Activated T-cell treated with anti-CD3 and anti-CD28 coated beads for 24 hours (primary cell): ENCODE measurements around the gene ITM2C.

ENCODE experiments used
- DNase-seq: peaks from one replicate; pipeline ENCODE4 v3.0.0-alpha.2; 2020; ENCODE audit warnings: low read depth

ITM2C gene, protein sequence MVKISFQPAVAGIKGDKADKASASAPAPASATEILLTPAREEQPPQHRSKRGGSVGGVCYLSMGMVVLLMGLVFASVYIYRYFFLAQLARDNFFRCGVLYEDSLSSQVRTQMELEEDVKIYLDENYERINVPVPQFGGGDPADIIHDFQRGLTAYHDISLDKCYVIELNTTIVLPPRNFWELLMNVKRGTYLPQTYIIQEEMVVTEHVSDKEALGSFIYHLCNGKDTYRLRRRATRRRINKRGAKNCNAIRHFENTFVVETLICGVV

DNA sequence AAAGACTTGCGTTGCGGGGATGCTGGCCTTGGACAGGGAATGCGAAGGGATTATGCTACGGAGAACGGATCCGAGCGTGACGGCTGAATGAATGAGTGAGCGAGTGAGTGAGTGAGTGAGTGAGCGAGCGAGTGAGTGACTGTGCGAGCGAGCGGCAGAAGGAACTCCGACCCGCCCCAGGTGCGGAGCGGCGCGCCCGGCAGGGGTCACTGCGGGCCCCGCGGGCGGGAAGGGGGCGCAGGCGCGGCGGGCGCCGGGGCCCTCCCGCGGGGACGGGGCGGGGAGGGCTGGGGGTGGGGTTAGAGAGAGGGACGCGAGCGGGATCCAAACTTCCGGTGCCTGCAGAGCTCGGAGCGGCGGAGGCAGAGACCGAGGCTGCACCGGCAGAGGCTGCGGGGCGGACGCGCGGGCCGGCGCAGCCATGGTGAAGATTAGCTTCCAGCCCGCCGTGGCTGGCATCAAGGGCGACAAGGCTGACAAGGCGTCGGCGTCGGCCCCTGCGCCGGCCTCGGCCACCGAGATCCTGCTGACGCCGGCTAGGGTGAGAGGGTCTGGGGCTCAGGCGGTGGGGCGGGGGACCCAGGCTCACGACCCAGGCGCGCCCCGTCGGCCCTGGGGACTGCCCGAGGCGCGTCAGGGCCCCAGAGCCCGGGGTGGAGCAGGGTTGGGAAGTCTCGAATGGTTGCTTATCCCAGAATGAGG lies at the start of gene ITM2C:
ITM2C (plus strand) TSS at position 338 of the 702 bp plus-strand sequence; CDS start at position 422, 84 bp downstream.
- peak; percentile 71 for DNase-seq

DNA sequence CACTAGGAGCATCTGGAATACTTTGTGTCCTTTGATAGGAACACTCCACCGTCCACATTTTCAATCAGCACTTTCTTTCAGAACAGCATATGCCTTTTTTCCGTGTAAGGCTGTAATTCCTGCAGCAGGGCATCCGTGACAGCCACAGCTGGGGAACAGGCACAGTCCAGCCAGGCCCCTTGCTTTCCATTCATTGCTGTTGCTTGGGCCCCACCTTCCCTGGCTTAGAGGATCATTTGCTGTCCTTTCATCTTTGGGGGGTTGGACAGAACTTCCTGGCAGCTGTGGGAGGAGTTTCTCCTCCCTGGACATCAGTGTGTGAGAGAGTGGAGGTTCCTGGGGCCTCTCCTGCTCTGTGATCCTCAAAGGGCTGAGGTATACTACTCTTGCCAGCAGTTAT lies 49.7 kb upstream of the ITM2C start:
- DNase-seq = no peak

DNA sequence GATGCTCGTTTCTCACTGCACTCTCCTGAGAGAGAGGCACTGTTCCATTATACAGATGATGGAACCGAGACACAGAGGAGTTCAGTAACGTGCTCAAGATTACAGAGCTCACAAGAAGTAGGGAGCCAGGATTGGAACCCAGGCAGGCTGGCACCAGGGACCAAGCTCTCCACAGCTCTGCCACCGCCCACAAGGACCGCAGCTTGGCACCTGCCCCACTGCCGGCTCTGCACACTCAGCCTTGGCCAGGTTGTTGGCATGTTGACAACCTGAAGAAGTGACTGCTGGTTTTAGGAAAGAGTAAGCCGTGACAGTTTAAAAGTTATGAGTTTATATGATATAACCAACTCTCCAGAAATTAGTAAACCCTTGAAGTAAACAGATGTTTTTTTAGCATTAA lies 48.0 kb upstream of the ITM2C start:
- no peak for DNase-seq

DNA sequence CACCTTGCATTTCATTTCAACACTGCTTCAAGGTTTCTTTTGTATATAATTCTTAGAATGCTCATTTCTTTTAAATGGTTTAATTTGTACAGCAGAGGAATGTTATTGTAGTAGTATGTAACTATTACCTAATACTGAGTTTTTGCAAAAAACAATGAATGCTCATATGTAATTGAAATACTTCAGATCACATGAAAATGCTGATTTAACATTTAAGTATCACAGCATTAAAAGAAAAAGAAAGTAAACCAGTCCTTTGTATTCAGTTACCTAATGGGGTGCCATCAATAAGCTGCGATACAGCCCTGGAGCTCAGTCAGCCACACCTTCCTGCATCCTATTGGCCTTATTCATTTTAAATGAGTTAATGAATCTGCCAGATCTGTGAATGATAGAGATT lies 45.3 kb upstream of the ITM2C start:
- no peak for DNase-seq

DNA sequence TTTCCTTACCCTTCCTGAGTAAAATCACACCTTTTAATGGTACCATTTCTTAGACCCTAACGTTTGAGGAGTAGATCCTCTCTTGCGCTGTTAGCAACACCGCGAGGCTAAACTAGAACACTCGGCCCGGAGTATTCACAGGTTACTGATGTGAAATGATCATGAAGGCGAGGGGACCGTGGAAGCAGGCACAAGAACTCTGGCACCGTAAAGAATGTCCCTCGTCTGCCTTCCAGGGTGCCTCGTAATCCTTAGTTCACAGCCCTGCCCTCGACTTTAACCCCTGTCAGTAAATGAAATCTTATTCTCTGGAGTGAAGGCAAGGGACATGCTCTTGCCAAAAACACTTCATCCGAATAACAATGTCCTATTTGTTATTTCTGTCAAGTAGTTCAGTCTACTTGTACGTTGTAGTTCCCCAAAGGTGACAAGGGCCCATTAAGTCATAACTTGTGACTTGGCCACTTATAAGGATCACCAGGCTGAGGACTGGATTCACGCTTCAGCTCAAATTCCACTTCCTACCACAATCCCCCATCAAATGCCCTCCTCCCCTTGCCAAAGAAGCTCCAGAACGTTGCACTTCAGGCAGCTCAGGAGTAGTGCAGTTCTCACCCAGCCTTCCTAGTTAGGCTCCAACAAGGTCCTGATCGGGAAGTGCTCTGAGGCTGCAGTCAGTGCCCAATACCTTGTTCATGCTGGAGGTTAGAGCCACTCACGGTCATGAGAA lies 43.3 kb upstream of the ITM2C start:
- DNase-seq = no peak

DNA sequence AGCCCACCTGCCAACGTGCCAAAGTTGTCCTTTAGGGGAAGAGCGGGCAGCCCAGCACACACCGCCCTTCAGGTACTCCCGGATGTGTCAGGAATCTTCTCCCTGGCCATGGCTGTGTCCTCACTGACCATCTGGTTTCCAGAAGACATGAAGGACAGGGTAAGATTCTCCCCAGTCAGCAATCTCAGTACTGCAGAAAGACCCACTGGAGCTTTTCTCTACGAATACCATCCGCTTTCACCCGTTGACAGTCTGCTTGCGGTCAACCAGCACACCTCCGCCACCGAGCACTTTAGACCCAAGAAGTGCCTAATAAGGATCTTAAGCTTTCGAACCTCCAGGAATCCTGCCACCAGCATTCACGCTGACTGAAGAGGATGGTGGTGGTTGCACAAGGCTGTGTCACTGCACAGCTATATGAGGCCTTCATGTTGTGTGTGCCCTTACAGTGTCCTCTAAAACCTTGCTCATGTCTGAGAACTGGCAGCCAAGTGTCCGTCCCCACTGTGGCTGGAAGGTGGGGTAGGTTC lies 42.7 kb upstream of the ITM2C start:
- no peak for DNase-seq

DNA sequence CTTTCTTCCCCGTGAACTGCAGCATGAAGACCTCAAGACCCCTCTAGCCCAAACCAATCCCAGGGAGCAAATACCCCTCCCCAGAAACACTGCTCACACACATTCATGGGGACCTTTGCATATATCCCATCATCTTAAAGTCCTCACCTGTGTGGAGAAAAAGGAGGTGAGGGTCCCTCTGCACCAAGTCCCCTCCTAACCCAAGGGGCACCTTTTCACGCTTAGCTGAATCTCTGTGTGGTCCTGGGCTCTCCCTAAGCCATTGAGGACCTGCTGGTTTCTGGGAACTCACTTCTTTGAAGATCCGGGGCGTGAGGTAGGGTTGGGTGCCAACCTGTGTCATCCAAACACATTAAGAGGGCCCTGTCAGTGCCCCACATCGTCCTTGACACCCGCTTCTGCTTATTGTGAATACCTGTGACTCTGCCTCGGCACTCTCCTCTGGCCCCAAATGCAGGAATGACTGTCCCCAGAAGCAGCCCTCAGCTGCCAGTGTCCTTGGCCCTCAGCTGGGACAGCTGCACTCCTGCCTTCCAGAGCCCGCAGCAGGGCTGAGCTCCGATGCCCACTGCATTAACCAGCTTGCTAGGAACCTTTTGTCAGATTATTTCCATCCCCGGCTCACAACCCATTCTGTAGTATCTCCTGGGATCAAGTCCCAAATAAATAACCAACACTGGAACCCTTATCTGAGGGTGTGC lies 41.3 kb upstream of the ITM2C start:
- no peak for DNase-seq

DNA sequence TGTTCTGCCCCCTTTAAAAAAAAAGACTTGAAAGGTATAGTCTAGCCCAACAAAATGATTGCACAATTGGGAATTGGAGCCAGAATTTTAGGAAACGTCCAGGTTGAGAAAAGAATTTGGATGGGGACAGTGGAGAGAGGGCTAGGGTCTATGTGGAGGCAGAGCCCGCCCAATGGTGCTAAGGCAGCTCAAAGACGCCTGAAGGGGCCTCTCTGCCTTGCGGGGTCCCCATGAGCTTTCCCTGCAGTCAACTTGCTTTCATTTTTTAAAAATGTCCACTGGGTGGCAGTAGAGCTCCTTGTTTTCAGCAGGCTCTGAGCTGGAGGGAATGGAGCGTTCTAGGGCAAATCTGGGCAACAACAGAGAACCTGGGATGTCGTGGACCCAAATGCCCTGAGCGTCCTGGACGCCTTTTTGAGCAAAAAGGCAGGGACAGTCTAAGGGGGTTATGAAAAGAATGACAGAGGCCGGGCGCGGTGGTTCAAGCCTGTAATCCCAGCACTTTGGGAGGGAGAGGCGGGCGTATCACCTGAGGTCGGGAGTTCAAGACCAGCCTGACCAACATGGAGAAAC lies 40.2 kb upstream of the ITM2C start:
- peak; percentile 40 for DNase-seq

DNA sequence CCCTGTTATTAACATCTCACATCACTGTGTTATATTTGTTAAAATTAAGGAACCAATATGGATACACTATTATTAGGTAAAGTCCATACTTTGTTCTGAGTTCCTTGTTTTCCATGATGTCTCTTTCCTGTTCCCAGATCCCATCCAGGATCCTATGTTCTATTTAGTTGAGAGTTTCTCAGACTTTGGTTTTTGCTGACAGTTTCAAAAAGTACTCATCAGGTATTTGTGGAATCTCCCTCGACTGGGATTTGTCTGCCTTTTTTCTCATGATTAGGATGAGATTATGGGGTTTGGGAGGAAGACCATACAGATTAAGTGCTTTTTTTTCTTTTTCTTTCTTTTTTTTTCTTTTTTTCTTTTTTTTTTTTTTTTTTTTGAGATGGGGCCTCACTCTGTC lies 39.4 kb upstream of the ITM2C start:
- no peak for DNase-seq

DNA sequence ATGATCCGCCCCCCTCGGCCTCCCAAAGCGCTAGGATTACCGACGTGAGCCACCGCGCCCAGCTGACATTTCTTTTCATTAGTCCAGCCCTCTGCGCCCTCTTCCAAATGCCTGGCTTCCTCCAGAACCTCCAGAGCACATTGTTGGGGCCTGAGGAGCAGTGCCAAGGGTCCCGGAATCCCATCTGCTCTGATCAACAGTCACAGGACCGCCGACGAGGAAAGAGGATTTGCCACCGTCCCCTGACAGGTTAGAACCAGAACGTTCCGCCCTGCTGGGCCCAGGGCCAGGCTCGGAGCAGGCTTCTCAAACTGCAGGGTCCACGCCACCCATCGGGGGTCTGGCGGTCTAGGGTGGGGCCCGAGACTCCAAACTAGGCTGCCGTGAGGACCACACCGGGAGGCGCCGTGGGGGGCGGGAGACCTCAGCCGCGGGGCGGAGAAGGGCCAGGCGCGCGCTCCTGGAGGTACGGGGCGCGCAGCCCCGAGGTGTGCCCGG lies 36.9 kb upstream of the ITM2C start:
- DNase-seq = no peak

DNA sequence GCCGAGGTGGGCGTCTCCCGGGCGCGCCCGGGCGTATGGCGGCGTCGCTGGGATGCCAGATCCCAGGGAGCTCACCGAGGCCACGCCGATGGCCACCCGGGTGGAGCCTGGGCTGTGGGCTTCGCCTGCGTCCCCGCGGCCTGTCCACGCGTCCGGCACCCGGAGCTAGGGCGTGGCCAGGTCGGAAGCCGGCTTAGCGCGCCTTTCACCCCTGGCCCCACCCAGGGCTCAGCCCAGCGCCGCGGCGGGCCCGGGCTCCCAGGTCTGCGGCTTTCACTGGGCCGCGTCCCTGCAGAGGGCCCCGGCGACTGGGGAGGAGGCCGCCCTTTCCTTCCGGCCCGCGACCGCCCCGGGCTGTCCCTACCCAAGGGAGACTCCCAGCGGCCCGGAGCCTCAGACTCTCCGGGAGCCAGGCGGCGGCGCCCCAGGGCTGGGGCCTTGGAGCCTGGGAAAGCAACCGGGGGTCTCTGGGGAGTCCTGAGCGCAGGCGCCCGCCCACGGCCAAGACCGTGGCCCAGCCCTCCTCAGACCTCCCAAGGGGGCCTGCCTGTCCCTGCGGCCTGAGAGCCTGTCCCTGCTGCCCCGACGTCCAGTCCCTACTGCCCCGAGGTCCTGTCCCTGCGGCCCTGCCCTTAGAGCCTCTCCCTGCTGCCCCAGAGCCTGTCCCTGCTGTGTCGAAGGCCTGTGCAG lies 36.3 kb upstream of the ITM2C start:
- DNase-seq = no peak

DNA sequence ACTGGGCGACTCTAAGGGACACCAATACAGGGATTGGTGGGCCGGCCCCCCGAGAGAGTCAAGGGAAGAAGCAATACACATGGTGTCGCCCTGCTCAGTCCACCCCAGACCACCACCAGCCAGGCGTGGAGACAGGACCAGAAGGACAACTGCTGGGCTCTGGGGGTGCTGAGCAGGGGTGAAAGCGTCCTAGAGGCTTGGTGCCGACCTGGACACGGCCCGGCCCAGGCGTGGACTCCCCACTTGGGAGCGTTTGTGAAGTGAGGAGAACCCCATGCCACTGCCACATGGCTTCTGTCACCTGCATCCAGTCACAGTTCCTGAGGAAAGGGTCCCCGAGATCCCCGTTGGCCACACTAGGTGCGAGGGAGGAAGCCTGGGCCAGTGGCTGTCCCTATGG lies 35.4 kb upstream of the ITM2C start:
- no peak for DNase-seq

DNA sequence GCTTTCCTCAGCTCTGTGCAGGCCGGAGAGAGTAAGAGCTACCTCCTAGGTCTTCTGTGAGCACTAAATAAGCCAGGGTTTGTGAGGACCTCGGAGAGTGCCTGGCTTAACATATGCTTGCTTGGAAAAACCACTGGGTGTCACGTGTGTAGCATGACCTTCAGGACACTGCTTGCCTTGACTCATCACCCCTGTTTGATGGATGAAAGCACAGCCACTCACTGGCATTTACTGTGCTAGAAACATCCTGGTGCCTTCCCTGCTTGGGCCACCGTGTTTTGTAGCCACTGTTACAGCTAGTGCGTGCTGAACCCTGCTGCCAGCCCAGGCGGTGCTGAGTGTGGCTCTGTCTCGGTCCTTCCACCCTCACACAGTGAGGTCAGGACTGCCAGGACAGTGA lies 34.8 kb upstream of the ITM2C start:
- no peak for DNase-seq

DNA sequence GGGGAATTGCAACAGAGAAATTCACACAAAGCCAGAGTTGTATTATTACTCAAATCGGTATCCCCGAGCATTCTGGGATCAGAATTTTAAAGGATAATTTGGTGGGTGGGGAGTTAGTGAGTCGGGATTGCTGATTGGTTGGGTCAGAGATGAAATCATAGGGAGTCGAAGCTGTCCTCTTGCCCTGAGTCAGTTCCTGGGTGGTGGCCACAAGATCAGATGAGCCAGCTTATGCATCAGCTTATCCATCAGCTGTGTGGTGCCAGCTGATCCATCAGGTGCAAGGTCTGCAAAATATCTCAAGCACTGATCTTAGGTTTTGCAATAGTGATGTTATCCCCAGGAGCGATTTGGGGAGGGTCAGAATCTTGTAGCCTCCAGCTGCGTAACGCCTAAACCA lies 34.3 kb upstream of the ITM2C start:
- DNase-seq = no peak

DNA sequence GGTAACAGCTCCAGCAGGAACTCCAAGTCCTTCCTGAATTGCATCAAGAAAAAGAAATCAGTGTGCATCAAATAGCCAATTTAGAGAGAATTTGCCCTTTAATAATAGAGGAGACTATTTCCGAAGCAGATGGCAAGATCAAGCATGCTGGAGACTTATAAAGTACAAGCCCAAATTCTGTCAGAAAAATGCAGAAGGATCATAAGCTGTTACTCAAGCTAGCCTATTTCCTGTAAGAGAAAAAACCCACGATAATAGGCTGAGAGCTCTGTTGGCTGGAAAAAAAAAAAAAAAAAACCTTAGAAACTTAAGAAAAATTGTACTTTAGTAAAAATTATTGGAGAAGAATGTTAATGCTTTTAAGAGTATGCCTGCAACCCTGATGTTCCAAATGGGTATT lies 24.4 kb upstream of the ITM2C start:
- DNase-seq = no peak

DNA sequence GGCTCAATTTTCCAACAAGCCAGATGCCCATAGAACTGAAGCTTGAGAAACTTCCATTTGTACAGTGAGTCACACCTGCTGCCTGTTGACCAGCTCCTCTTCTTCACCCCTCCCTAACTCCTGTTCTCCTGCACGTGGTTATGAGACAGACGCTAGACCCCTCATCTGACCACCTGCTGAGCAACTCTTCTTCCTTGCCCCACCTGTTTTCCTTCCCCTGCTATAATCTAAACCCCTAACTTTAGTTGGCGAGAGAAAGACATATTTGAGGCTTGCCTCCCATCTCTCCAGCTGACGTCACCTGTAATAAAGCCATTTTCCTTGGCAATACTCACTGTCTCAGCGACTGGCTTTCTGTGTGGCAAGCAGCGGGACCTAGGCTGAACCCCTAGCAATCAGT lies 22.3 kb upstream of the ITM2C start:
- no peak for DNase-seq

DNA sequence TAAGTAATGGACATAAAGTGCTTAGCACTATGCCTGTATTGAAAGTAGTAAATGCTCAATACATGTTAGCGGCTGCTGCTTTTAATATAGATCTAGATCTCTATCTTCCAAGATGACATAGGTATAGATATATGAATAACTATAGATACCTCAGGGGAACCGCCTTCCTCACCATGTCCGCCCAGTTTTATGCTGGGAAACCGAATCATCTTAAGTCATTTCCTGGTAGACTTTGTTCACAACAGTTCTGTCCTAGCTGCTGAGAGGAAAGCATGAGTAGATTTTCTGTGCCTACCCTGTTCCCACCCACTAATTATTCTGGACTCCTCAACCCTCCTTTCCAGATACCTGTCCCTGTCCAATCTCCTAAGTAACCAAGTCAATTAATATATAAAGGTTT lies 21.6 kb upstream of the ITM2C start:
- DNase-seq = no peak

DNA sequence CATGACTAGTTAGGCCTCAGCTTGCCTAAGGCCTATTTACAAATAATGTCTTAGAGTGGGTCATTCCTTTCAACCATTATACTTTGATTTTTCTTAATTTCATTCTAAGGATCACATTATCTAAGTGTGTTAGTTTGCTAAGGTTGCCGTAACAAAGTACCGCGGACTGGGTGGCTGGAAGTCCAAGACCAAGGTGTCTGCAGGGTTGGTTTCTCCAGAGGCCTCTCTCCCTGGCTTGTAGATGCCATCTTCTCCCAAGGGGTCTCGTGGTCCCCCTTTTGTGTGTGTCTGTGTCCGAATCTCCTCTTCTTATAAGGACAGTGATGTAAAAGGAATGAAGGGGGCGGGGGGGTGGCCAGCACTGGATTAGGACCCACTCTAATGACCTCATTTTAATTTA lies 18.4 kb upstream of the ITM2C start:
- no peak for DNase-seq

DNA sequence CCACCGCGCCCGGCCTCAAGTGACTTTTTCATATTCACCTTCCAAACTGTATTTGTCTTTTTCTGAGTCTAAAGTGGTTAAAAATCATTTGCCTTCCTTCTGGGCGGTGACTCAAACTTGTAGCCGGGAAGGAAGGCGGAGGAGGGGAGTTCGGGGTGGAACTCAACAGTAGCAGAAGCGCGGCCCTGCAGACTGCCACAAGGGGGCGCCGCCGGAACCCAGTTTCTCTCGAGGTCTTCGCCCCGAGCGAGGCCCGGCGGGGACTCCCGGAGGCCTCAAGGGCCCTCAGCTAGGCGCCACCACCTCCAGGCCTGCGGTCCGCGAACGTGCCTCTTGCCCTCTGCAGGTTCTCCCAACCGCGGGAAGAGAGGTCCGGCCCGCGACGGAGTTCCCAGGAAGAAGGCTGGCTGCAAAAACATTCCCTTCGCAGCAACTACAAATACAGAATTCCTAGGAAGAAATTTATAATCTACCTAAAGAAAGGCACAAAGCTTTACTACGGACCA lies 16.8 kb upstream of the ITM2C start:
- peak; percentile 85 for DNase-seq

DNA sequence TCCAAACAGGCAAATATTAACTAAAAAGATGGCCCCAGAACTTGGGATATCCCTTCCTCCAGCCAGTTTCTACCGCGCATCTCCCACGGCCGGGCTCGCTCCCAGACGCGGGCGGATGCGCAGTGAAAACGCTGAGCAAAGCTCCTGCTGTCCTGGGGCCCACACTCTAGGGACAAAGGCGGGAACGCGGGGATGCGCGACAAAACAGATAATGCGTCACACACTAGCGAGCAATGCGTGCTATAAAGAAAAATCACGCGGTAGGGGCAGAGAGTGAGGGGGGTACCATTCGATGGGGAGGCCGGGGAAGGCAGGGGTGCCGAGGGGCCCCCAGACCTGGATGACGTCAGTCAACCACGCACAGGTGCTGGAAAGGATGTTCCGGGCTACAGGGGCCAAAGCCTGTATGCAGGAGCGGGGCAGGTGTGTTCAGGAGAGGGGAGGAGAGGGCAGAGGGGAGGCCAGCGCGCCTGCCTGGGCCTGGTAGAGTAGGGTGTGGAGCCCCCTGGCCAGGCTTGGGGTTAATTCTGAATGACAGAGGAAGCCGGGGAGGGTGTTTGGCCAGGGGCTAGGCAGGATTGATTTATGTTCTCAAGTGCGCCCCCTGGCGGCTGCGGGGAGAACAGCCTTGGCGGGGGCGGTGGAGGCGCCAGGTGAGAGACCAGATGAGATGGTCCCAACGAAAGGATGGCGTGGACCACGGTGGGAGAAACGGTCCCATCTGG lies 14.9 kb upstream of the ITM2C start:
- peak; percentile 64 for DNase-seq

DNA sequence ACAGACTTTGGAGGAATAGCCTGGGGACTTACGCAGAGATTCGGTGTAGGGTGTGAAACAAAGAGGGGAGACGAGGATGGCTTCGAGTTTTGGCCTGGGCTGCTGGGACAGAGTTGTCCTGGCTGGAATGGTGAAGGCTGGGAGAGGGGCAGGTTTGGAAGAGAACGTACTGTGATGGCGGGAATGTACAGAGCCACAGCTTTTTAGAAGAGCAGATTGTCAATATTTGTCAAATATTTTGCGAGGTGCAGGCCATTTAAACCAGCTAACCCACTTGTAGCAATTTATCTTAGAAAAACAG lies 14.4 kb upstream of the ITM2C start:
- no peak for DNase-seq
